ENCODE results near the gene SPTBN1. TPM values are rescaled to one million over a fixed set of nuclear protein-coding genes. Genes with fewer than 3 reads are reported as not detected.

SPTBN1 gene
- total RNA-seq, 2 experiments from 2014 or later, result 132 to 183 TPM

- CTCF ChIA-PET (ENCODE audit: unreplicated experiment), result interaction anchor here (0.6 kb wide), 2 partner anchors 11 to 16 kb away, joined by 3 read pairs; no protein-coding TSS in a partner anchor
These were observed 20.6 kb upstream of the SPTBN1 start for GRCh38 chr2:54435325-54436226.

GRCh38 chr2:54437588-54437987, 18.5 kb upstream of the SPTBN1 start:
- Histone ChIP-seq H3K27ac (ENCODE audit: low read depth, low read length, poor library complexity, severe bottlenecking) (no peak overlapping the region), H2AFZ (ENCODE audit: low read length) (no peak overlapping the region), H3K36me3 (ENCODE audit: insufficient read depth, low read length) (no peaks in the 10 kb centered on the region), H3K9me2 (ENCODE audit: insufficient read depth, low read length) (no peaks in the 10 kb centered on the region), H3K4me3 (ENCODE audit: low read depth, low read length, poor library complexity, severe bottlenecking) (no peak overlapping the region), H3K9me3 (ENCODE audit: low read length) (no peaks in the 10 kb centered on the region), H3K4me2 (ENCODE audit: low read length) (no peak overlapping the region), H4K20me1 (ENCODE audit: insufficient read depth, low read length) (no peaks in the 10 kb centered on the region), H3K4me1 (ENCODE audit: insufficient read depth, low read length, poor library complexity, severe bottlenecking) (no peaks in the 10 kb centered on the region), H3K79me2 (ENCODE audit: insufficient read depth, low read depth, low read length) (no peaks in the 10 kb centered on the region)
- TF ChIP-seq CTCF (conservative IDR thresholded peaks at IDR 0.05; ENCODE audit: low read length), result no peak
- TF ChIP-seq EZH2phosphoT487 (IDR thresholded peaks at IDR 0.05; ENCODE audit: borderline replicate concordance, low read depth, low read length), result no peak
- POLR2A ChIA-PET, result interaction anchor here (0.6 to 1.7 kb wide), 3 partner anchors 9 to 147 kb away, joined by 3 to 4 read pairs (median 3); no protein-coding TSS in a partner anchor
- CTCF ChIA-PET (ENCODE audit: unreplicated experiment), result interaction anchor here (1.2 kb wide), 1 partner anchor 10 kb away, joined by 3 read pairs; no protein-coding TSS in a partner anchor
- BruUV-seq (replicated peaks), result no TSS peak
- intact Hi-C loops (cut with micrococcal nuclease; ENCODE audit: unreplicated experiment), result no loop called here
- DNase-seq (ENCODE audit: low spot score), result no peak

More at GRCh38 chr2:54435325-54436226, 20.6 kb upstream of the SPTBN1 start:
- BruUV-seq (replicated peaks), result no TSS peak
- Histone ChIP-seq H3K9me3 (ENCODE audit: low read length) (no peaks in the 10 kb centered on the region), H3K4me2 (ENCODE audit: low read length) (no peak overlapping the region), H2AFZ (ENCODE audit: low read length) (no peak overlapping the region; the same call in 1 of the 2 replicates), H3K4me1 (ENCODE audit: insufficient read depth, low read length, poor library complexity, severe bottlenecking) (peaks cover 1% of the 10 kb centered on the region), H3K79me2 (ENCODE audit: insufficient read depth, low read depth, low read length) (no peaks in the 10 kb centered on the region), H3K27ac (ENCODE audit: low read depth, low read length, poor library complexity, severe bottlenecking) (no peak overlapping the region), H3K4me3 (ENCODE audit: low read depth, low read length, poor library complexity, severe bottlenecking) (no peak overlapping the region), H4K20me1 (ENCODE audit: insufficient read depth, low read length) (no peaks in the 10 kb centered on the region), H3K9me2 (ENCODE audit: insufficient read depth, low read length) (no peaks in the 10 kb centered on the region), H3K36me3 (ENCODE audit: insufficient read depth, low read length) (no peaks in the 10 kb centered on the region)
- no peak for DNase-seq (ENCODE audit: low spot score)
- POLR2A ChIA-PET, result interaction anchor here (0.8 kb wide), 1 partner anchor 632 kb away, joined by 3 read pairs; no protein-coding TSS in a partner anchor
- intact Hi-C loops (cut with micrococcal nuclease; ENCODE audit: unreplicated experiment), result no loop called here
- TF ChIP-seq CTCF (conservative IDR thresholded peaks at IDR 0.05; ENCODE audit: low read length), result no peak

- H3K79me2 ChIP-seq (ENCODE audit: insufficient read depth, low read depth, low read length), result no peaks in the 10 kb centered on the region
- H3K27ac ChIP-seq (ENCODE audit: low read depth, low read length, poor library complexity, severe bottlenecking), result no peak overlapping the region
- no peak overlapping the region for H2AFZ ChIP-seq (ENCODE audit: low read length)
- BruUV-seq (replicated peaks), result no TSS peak
- CTCF ChIA-PET (ENCODE audit: unreplicated experiment), result no interaction called here
- intact Hi-C loops (cut with micrococcal nuclease; ENCODE audit: unreplicated experiment), result no loop called here
- no peaks in the 10 kb centered on the region for H3K9me2 ChIP-seq (ENCODE audit: insufficient read depth, low read length)
- H3K9me3 ChIP-seq (ENCODE audit: low read length), result no peaks in the 10 kb centered on the region
- H3K4me3 ChIP-seq (ENCODE audit: low read depth, low read length, poor library complexity, severe bottlenecking), result no peak overlapping the region
- no peaks in the 10 kb centered on the region for H3K36me3 ChIP-seq (ENCODE audit: insufficient read depth, low read length)
- no peak for DNase-seq (ENCODE audit: low spot score)
- TF ChIP-seq EZH2phosphoT487 (IDR thresholded peaks at IDR 0.05; ENCODE audit: borderline replicate concordance, low read depth, low read length), result no peak
- no peak for TF ChIP-seq CTCF (conservative IDR thresholded peaks at IDR 0.05; ENCODE audit: low read length)
- H3K4me1 ChIP-seq (ENCODE audit: insufficient read depth, low read length, poor library complexity, severe bottlenecking), result no peaks in the 10 kb centered on the region
- H3K4me2 ChIP-seq (ENCODE audit: low read length), result no peak overlapping the region
- POLR2A ChIA-PET, result no interaction called here
- no peaks in the 10 kb centered on the region for H4K20me1 ChIP-seq (ENCODE audit: insufficient read depth, low read length)
These were observed 17.9 kb upstream of the SPTBN1 start for GRCh38 chr2:54438271-54438670.

All from OCI-LY7 (cell line).